Activated naive CD4-positive, alpha-beta T cell treated with anti-CD3 and anti-CD28 coated beads, Interleukin-2, amount 50 U/mL, for 24 hours (primary cell): ENCODE results near the gene HSD17B14.

Experiments
- H3K27ac Mint-ChIP-seq: one replicate; pipeline ENCODE4 v1.8.0; 2021; ENCODE audit warnings: mild to moderate bottlenecking, mixed read lengths
- H3K27me3 Mint-ChIP-seq: one replicate; pipeline ENCODE4 v1.8.0; 2021; ENCODE audit warnings: mixed read lengths
- H3K36me3 Mint-ChIP-seq: one replicate; pipeline ENCODE4 v1.8.0; 2021; ENCODE audit warnings: mixed read lengths
- H3K4me1 Mint-ChIP-seq: one replicate; pipeline ENCODE4 v1.8.0; 2021; ENCODE audit warnings: mixed read lengths
- H3K4me3 Mint-ChIP-seq: one replicate; pipeline ENCODE4 v1.8.0; 2021; ENCODE audit warnings: mild to moderate bottlenecking, mixed read lengths
- H3K9me3 Mint-ChIP-seq: one replicate; pipeline ENCODE4 v1.8.0; 2021; ENCODE audit warnings: mixed read lengths

The HSD17B14 gene

DNA sequence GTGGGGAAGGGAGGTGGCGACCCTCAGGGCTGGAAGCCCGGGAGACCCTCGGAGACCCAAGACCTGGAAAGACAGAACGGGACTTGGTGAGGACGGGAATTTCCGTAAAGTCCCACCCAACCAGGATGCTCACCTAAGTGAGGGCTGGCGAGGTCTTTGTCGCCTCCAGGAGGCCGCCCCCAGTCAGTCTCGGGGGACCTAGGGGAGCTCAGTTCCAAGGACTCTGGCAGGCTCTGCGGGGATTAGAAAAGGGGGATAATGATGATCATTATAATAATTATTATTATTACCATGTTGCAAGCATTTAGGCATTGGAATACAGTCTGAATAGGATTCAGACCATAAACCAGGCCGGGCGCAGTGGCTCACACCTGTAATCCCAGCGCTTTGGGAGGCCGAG lies 9.1 kb upstream of the HSD17B14 start:
- Mint-ChIP-seq H3K27ac (no peak overlapping the region), H3K4me1 (no peaks in the 10 kb centered on the region), H3K36me3 (no peaks in the 10 kb centered on the region), H3K4me3 (no peak overlapping the region), H3K9me3 (no peaks in the 10 kb centered on the region), H3K27me3 (no peaks in the 10 kb centered on the region)

DNA sequence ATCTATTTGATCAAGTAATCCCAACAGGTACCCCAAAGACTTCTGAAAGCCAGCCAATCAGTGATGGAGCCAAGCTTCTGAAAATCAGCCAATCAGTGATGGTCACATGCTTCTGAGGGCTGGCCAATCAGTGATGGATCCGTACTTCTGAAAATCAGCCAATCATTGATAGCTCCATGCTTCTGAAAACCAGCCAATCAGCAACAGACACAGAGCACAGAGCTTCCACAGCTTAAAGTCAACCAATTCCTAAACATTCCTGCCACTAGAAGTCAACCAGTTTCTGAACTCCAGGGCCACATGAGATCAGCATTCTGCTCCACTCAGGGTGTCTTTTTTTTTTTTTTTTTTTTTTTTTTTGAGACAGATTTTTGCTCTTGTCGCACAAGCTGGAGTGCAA lies 8.2 kb upstream of the HSD17B14 start:
- Mint-ChIP-seq H3K27ac (no peak overlapping the region), H3K27me3 (no peaks in the 10 kb centered on the region), H3K4me1 (no peaks in the 10 kb centered on the region), H3K36me3 (no peaks in the 10 kb centered on the region), H3K9me3 (no peaks in the 10 kb centered on the region), H3K4me3 (no peak overlapping the region)

DNA sequence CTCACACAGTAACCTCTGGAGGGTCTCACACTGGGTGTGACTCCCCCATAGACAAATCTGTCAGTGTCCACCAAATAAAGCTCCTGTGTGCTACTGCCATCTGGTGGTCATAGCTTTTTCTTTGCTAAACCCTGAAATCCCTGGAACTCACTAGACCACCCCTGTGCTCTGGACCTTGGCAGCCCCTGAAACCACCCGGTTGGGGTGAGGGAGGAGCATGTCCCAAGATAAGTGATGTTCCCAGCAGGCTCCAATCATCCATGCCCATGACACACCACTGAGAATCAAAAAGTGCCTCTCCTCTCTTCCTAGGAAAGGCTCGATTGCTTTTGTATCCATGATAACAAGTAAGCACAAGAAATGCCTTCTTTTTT lies 6.5 kb upstream of the HSD17B14 start:
- Mint-ChIP-seq H3K4me1 (no peaks in the 10 kb centered on the region), H3K4me3 (no peak overlapping the region), H3K27ac (peak overlapping the region; percentile 73), H3K9me3 (no peaks in the 10 kb centered on the region), H3K36me3 (no peaks in the 10 kb centered on the region), H3K27me3 (no peaks in the 10 kb centered on the region)

DNA sequence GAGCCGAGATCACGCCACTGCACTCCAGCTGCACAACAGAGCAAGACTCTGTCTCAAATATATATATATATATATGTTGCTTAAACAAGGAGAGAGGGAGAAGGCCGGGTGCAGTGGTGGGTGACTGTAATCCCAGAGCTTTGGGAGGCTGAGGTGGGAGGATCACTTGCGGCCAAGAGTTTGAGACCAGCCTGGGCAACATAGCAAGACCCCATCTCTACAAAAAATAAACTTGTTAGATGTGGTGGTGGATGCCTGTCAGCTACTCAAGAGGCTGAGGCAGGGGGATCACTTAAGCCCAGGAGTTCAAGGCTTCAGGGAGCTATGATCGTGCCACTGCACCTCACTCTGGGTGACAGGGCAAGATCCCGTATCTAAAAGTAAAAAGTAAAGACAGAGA lies 5.3 kb upstream of the HSD17B14 start:
- H3K4me3 Mint-ChIP-seq = no peak overlapping the region
- H3K4me1 Mint-ChIP-seq = peaks cover 6% of the 10 kb centered on the region
- H3K27ac Mint-ChIP-seq = no peak overlapping the region
- H3K36me3 Mint-ChIP-seq = no peaks in the 10 kb centered on the region
- H3K9me3 Mint-ChIP-seq = no peaks in the 10 kb centered on the region
- H3K27me3 Mint-ChIP-seq = no peaks in the 10 kb centered on the region

DNA sequence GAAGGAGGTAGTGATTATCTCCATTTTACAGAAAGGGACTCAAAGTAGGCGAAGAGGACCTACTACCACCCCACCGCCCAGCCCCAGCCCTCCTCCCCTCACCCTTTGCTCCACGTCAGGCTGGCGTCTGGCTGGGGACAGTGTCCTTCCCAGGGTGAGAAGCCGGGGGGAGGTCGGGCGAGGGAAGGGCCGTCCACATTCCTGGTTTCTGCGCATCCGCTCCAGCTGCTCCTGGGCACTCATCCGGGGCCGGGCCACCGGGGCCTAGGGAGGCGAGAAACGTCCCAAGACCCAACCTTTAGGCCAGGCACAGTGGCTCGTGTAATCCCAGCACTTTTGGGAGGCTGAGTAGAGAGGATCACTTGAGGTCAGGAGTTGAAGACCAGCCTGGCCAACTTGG lies 4.8 kb upstream of the HSD17B14 start:
- Mint-ChIP-seq H3K36me3 (no peaks in the 10 kb centered on the region), H3K27me3 (no peaks in the 10 kb centered on the region), H3K9me3 (no peaks in the 10 kb centered on the region), H3K4me3 (no peak overlapping the region), H3K4me1 (peaks cover 10% of the 10 kb centered on the region), H3K27ac (no peak overlapping the region)

DNA sequence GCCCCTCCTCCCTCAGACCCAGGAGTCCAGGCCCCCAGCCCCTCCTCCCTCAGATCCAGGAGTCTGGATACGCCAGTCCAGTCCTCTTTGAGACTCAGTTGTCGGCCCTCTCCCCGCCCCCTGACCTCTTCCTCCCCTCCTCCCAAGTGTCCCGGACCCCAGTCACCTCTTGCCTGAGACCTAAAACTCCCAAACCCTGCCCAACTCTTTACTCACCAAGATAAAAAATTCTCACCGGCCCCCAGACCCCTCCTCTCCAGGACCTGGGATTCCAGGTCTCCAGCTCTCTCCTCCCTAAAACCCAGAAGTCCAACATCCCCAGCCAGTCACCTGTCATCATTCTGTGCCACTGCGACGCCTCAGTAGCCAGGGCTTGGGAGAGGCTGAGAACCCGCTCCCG lies 1.4 kb upstream of the HSD17B14 start:
- Mint-ChIP-seq H3K4me3 (no peak overlapping the region), H3K9me3 (no peaks in the 10 kb centered on the region), H3K27ac (no peak overlapping the region)

DNA sequence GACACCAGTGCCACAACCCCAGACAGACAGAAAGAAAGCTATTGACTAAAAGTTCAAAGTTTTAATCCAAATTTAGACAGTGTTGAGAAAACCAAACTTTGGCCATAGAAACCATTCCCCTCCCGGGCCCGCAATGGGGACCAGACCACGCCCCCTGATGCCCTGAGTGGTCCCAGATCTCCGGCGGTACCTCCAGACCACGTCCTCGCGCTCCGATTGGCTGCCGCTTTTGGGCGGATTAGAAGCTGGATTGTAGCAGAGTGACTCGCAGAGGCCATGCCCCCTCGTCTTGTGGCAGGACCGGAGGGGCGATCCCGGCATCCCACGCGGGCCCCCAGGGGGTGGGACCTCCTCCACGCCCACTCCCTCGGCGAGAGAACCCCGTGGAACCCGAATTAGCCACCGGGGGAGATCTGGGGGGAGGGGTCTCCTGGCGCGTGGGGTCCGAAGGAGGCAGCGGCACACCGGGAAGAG lies 797 bp upstream of the HSD17B14 start:
- Mint-ChIP-seq H3K4me3 (peak overlapping the region; percentile 89), H3K36me3 (no peaks in the 10 kb centered on the region), H3K27ac (peak overlapping the region; percentile 63), H3K9me3 (no peaks in the 10 kb centered on the region), H3K4me1 (peaks cover 21% of the 10 kb centered on the region), H3K27me3 (no peaks in the 10 kb centered on the region)

More for the DNA sequence above, 1.4 kb upstream of the HSD17B14 start:
- Mint-ChIP-seq H3K27me3 (no peaks in the 10 kb centered on the region), H3K36me3 (no peaks in the 10 kb centered on the region), H3K4me1 (peaks cover 21% of the 10 kb centered on the region)

DNA sequence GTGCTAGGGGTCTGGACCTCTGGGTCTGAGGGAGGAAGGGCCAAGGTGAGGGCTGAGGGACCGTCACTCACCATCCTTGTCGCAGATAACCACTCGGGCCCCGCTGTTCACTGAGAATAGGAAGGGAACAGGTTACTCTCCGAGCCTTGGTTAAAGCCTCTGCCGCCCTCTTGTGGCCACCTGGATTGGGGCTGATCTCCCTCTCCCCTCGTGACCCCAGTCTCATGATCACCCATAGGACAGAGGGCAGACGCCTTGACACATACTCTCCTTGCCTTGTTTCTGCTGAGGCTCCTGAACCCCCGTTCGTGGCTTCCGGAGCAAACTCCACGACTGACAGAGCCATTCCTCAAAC lies 580 bp downstream of the HSD17B14 start:
- Mint-ChIP-seq H3K36me3 (no peaks in the 10 kb centered on the region), H3K27me3 (no peaks in the 10 kb centered on the region), H3K27ac (peak overlapping the region; percentile 51), H3K4me3 (peak overlapping the region; percentile 86), H3K9me3 (no peaks in the 10 kb centered on the region), H3K4me1 (peaks cover 21% of the 10 kb centered on the region)

DNA sequence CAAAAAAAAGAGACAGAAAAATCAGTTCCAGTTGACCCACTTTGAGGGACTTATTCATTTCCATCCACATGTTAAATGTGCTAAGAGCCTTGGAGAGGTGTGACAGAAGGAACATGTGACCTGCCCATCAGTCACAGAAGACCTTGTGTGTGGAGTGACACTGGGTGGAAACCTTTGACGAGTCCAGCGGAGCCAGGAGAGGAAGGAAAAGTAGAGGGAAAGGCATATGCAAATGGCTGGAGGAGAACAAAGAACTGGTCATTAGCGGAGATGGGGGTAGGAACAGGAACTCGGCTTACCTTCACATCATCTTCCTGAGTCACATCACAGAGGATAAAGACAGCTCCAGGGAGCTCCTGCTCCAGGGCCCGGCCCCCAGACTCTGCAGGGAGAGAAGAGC lies 2.3 kb downstream of the HSD17B14 start:
- peak overlapping the region; percentile 59 for H3K4me3 Mint-ChIP-seq
- H3K27me3 Mint-ChIP-seq = no peaks in the 10 kb centered on the region
- H3K9me3 Mint-ChIP-seq = no peaks in the 10 kb centered on the region
- H3K4me1 Mint-ChIP-seq = peaks cover 21% of the 10 kb centered on the region
- H3K27ac Mint-ChIP-seq = no peak overlapping the region
- no peaks in the 10 kb centered on the region for H3K36me3 Mint-ChIP-seq

DNA sequence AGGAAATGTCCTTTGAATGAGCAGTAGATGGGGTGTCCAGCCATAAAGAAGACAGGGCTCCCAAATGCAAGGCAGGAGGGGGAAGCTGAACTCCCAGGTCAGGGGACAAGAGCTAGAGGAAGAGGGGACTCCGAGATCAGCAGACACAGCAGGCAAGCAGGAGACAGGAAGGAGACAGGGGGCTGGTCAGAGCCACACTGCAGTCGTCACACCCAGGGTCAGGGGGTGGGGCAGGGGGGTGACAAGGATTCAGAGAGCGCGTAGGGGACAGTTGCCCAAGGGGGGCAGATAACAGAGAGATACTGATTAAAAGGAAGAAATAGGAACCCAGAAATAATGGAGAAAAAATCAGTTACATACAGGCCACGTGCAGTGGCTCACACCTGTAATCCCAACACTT lies 3.2 kb downstream of the HSD17B14 start:
- Mint-ChIP-seq H3K4me3 (no peak overlapping the region), H3K36me3 (no peaks in the 10 kb centered on the region), H3K27me3 (no peaks in the 10 kb centered on the region), H3K27ac (no peak overlapping the region), H3K4me1 (peaks cover 21% of the 10 kb centered on the region), H3K9me3 (no peaks in the 10 kb centered on the region)

DNA sequence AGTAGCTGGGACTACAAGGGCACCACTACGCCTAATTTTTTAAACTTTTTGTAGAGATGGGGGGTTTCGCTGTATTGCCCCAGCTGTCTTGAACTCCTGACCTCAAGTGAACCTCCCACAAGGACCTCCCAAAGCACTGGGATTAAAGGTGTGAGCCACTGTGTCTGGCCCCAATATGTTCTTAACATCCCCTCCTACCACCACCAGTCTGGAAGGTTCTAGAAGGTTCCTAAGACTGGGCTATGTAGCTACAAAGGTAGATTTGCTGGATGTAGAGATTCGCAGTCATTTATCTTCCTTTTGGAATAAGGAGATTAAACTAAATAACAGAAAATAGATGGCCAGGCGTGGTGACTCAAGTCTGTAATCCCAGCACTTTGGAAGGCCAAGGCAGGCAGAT lies 5.3 kb downstream of the HSD17B14 start:
- Mint-ChIP-seq H3K36me3 (no peaks in the 10 kb centered on the region), H3K27me3 (no peaks in the 10 kb centered on the region), H3K4me1 (peaks cover 11% of the 10 kb centered on the region), H3K27ac (no peak overlapping the region), H3K4me3 (no peak overlapping the region), H3K9me3 (no peaks in the 10 kb centered on the region)

DNA sequence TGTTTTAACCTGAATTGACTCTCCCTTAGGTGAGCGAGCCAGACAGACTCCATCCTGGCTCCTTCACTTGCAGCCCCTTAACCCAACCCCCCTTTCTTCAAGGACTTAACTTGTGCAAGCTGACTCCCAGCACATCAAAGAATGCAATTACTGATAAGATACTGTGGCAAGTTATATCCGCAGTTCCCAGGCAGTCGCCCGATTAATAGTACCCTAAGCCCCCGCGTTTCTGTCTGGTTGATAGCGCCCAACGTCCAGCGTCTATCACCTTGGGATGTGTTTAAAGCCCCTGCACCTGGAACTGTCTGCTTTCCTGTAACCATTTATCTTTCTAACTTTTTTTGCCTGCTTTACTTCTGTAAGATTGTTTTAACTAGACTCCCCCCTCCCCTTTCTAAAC lies 6.2 kb downstream of the HSD17B14 start:
- Mint-ChIP-seq H3K4me3 (no peak overlapping the region), H3K36me3 (no peaks in the 10 kb centered on the region), H3K9me3 (no peaks in the 10 kb centered on the region), H3K27ac (no peak overlapping the region), H3K27me3 (no peaks in the 10 kb centered on the region), H3K4me1 (peaks cover 4% of the 10 kb centered on the region)

DNA sequence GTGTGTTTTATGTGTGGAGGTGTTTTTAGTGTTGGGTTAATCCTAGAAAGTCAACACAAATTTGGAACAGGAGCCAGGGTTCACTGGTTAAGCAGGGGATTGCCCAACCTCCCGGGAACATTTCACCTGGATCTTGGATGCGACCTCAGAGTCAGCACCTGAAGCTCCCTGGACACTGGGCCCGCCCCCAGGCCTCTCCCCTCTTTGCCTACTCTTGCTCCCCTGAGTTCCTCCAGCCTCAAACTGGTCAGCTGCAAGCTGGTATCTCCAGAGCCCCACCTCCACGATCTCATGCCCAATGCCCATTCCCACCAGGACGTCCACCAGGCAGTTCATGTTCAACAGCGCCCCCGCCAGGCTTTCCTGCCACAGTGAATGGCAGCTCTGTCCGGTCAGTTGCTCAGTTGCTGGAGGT lies 9.7 kb downstream of the HSD17B14 start:
- Mint-ChIP-seq H3K27ac (no peak overlapping the region), H3K9me3 (no peaks in the 10 kb centered on the region), H3K27me3 (no peaks in the 10 kb centered on the region), H3K36me3 (no peaks in the 10 kb centered on the region), H3K4me3 (no peak overlapping the region), H3K4me1 (no peaks in the 10 kb centered on the region)

DNA sequence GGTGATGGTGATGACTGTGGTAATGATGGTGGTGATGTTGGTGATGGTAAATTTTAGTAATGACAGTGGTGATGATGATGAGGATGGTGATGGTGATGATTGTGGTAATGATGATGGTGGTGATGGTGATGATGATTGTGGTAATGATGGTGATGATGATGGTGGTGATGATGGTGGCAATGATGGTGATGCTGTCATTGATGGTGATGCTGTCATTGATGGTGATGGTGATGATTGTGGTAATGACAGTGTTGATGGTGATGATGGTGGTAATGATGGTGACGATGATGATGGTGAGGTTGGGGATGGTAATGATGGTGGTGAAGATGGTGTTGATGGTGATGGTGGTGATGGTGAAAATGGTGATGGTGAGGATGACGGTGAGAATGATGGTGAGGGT lies 13.8 kb downstream of the HSD17B14 start:
- H3K36me3 Mint-ChIP-seq = no peaks in the 10 kb centered on the region
- no peaks in the 10 kb centered on the region for H3K4me1 Mint-ChIP-seq
- no peaks in the 10 kb centered on the region for H3K27me3 Mint-ChIP-seq
- H3K4me3 Mint-ChIP-seq = no peak overlapping the region
- no peak overlapping the region for H3K27ac Mint-ChIP-seq
- H3K9me3 Mint-ChIP-seq = no peaks in the 10 kb centered on the region

DNA sequence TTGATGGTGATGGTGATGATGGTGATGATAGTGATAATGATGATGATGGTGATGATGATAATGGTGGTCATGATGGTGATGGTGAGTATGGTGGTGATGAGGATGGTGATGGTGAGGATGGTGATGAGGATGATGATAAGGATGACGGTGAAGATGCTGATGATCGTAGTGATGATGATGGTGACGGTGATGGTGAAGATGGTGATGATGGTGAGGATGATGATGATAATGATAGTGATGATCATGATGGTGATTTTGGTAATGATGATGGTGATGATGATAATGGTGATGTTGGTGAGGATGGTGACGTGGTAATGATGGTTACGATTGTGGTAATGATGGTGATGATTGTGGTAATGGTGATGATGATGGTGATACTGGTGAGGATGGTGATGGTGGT lies 14.7 kb downstream of the HSD17B14 start:
- H3K9me3 Mint-ChIP-seq = no peaks in the 10 kb centered on the region
- no peaks in the 10 kb centered on the region for H3K36me3 Mint-ChIP-seq
- no peak overlapping the region for H3K4me3 Mint-ChIP-seq
- H3K4me1 Mint-ChIP-seq = no peaks in the 10 kb centered on the region
- H3K27ac Mint-ChIP-seq = no peak overlapping the region
- H3K27me3 Mint-ChIP-seq = no peaks in the 10 kb centered on the region

DNA sequence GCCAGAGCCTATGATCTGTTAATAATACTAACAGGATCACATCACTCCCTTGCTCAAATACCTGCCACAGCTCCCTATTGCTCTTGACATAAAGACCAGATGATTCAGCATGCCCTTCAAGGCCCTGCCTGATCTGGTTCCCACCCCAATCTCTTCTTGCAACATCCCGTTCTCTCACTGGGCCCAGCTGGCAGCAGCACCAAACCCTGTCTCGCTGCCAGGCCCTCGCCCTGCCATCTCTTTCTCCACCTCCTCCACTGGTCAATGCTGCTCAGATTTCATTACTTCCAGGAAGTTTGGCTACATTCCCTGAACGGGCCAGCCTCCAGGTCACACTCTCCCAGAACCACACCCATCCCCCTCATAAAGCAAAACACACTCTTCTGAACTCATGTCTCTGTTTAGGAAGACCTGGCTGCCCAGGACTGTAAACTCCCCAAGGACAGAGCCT lies 16.9 kb downstream of the HSD17B14 start:
- peaks cover 5% of the 10 kb centered on the region for H3K4me1 Mint-ChIP-seq
- no peak overlapping the region for H3K27ac Mint-ChIP-seq
- no peaks in the 10 kb centered on the region for H3K27me3 Mint-ChIP-seq
- H3K9me3 Mint-ChIP-seq = no peaks in the 10 kb centered on the region
- H3K4me3 Mint-ChIP-seq = no peak overlapping the region
- no peaks in the 10 kb centered on the region for H3K36me3 Mint-ChIP-seq

DNA sequence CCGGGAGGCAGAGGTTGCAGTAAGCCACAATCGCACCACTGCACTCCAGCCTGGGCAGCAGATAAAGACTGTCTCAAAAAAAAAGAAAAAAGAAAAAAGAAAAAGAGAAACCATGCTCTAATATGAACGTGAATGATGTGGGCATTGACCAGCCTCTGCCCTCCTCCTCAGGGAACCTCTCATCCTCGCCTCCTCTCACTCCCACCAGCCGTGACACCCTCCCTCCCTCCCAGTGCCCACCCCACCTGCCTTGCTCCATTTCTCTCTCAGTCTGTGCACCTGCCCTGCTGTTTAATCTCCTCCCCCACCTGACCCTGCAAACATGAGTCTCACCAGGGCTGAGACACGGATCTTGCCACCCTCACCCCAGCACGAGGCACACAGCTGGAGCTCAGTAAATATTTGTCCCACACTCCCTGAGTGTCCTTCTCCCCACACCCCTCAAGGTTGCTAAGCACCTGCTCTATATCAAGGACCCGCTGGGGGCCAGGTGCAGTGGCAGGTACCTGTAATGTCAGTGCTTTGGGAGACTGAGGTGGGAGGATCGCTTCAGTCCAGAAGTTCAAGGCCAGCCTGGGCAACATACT lies 18.0 kb downstream of the HSD17B14 start:
- no peaks in the 10 kb centered on the region for H3K36me3 Mint-ChIP-seq

More for the DNA sequence above, 18.0 kb downstream of the HSD17B14 start:
- no peaks in the 10 kb centered on the region for H3K27me3 Mint-ChIP-seq
- H3K27ac Mint-ChIP-seq = no peak overlapping the region
- no peaks in the 10 kb centered on the region for H3K9me3 Mint-ChIP-seq
- H3K4me3 Mint-ChIP-seq = no peak overlapping the region
- peaks cover 5% of the 10 kb centered on the region for H3K4me1 Mint-ChIP-seq
